Keratinocyte (primary cell): ENCODE measurements around the gene TBC1D12. TPM values are rescaled to one million over a fixed set of nuclear protein-coding genes. Genes with fewer than 3 reads are reported as not detected.

ENCODE experiments used
- DNase-seq: peaks from one replicate; pipeline ENCODE4 v3.0.0-alpha.2; 2011; ENCODE audit warnings: low read depth, missing footprints, low spot score
- FAIRE-seq: peaks from 2 replicates; lab custom pipeline; 2011; peaks lifted over from hg19 to GRCh38; lab: Jason Lieb, UNC
- H2AFZ ChIP-seq: 2 replicates; pipeline ENCODE4 v1.6.0; 2012; ENCODE audit warnings: low read length, control low read depth, inconsistent platforms; ENCODE audit not compliant: control insufficient read depth
- H3K27ac ChIP-seq: 2 replicates; pipeline ENCODE4 v1.5.1; 2011; ENCODE audit warnings: low read length; ENCODE audit not compliant: control insufficient read depth, insufficient read depth
- H3K27me3 ChIP-seq: 3 replicates; pipeline ENCODE4 v1.6.0; 2011; ENCODE audit warnings: low read length; ENCODE audit not compliant: control insufficient read depth, insufficient read depth; ENCODE audit errors: extremely low read depth
- H3K36me3 ChIP-seq, 2 experiments: 2 replicates in 1 of 2; 3 replicates in 1 of 2; pipeline ENCODE4 v1.5.1; 2011; ENCODE audit warnings: low read length in 2 of 2, mild to moderate bottlenecking in 1 of 2; ENCODE audit not compliant: control insufficient read depth in 2 of 2, insufficient read depth in 2 of 2; ENCODE audit errors: extremely low read depth in 1 of 2
- H3K4me1 ChIP-seq: 3 replicates; pipeline ENCODE4 v1.5.1; 2011; ENCODE audit warnings: low read length; ENCODE audit not compliant: control insufficient read depth, insufficient read depth; ENCODE audit errors: extremely low read depth
- H3K4me2 ChIP-seq: 3 replicates; pipeline ENCODE4 v1.6.0; 2011; ENCODE audit warnings: low read depth, low read length; ENCODE audit not compliant: control insufficient read depth, insufficient read depth; ENCODE audit errors: extremely low read depth
- H3K4me3 ChIP-seq, 3 experiments: fragments of 200-600 bp in 1 of 3; sonication (generic) in 1 of 3; 2 replicates in 2 of 3; 3 replicates in 1 of 3; pipeline ENCODE4 v1.5.1; 2011 to 2016; ENCODE audit warnings: low read length in 3 of 3, mild to moderate bottlenecking in 3 of 3, control low read depth in 2 of 3, inconsistent platforms in 1 of 3, low read depth in 1 of 3, mixed read lengths in 1 of 3, mixed run types in 1 of 3, moderate library complexity in 1 of 3; ENCODE audit not compliant: control insufficient read depth in 2 of 3, insufficient read depth in 2 of 3; ENCODE audit errors: extremely low read depth in 1 of 3
- H3K79me2 ChIP-seq: 2 replicates; pipeline ENCODE4 v1.6.0; 2012; ENCODE audit warnings: low read length; ENCODE audit not compliant: control insufficient read depth, insufficient read depth
- H3K9ac ChIP-seq: 3 replicates; pipeline ENCODE4 v1.6.0; 2011; ENCODE audit warnings: low read length; ENCODE audit not compliant: control insufficient read depth, insufficient read depth; ENCODE audit errors: extremely low read depth
- H3K9me1 ChIP-seq: 3 replicates; pipeline ENCODE4 v1.6.0; 2011; ENCODE audit warnings: low read length; ENCODE audit not compliant: control insufficient read depth, insufficient read depth; ENCODE audit errors: extremely low read depth
- H3K9me3 ChIP-seq: 2 replicates; pipeline ENCODE4 v1.5.1; 2012; ENCODE audit warnings: low read depth, low read length; ENCODE audit not compliant: control insufficient read depth
- H4K20me1 ChIP-seq: 3 replicates; pipeline ENCODE4 v1.6.0; 2011; ENCODE audit warnings: low read length; ENCODE audit not compliant: control insufficient read depth, insufficient read depth; ENCODE audit errors: extremely low read depth
- EZH2 ChIP-seq: IDR thresholded peaks from one replicate; pipeline ENCODE4 v1.6.1; 2012; ENCODE audit warnings: inconsistent platforms, mild to moderate bottlenecking, low read length, moderate library complexity
- dilution Hi-C: fragments of 300-500 bp; cut with MboI; formaldehyde crosslinking; loops from one replicate; pipeline ENCODE4 v1.7.0; 2020; ENCODE audit warnings: low sequenced_read_pairs; ENCODE audit not compliant: extremely low pct_ligation_motif_present
- polyA plus RNA-seq, 5 experiments: library from polyadenylated mRNA; depleted of rRNA in 3 of 5; stranded (reverse) in 3 of 5; stranded (forward) in 1 of 5; unstranded in 1 of 5; fragments of >200 nt; gene quantifications; 1 replicate in 1 of 5; 2 replicates in 3 of 5; 3 replicates in 1 of 5; pipeline versions ENCODE4 v1.2.1 to v1.2.3, GENCODE V29; 2011 to 2012; ENCODE audit warnings: missing spikeins in 2 of 5, low read depth in 1 of 5, low replicate concordance in 1 of 5
- TF ChIP-seq, protein P1 (sequence below), 3 experiments: IDR thresholded peaks in 1 of 3; conservative IDR thresholded peaks in 1 of 3; optimal IDR thresholded peaks in 1 of 3; 2 replicates in 2 of 3; 3 replicates in 1 of 3; pipeline versions ENCODE3 to v1.5.1; 2011; ENCODE audit warnings: low read length in 3 of 3, mild to moderate bottlenecking in 3 of 3, moderate library complexity in 2 of 3, control low read depth in 1 of 3, inconsistent platforms in 1 of 3; ENCODE audit not compliant: insufficient read depth in 2 of 3; ENCODE audit errors: extremely low read depth in 1 of 3

TBC1D12 gene
- polyA plus RNA-seq, 1 donor (not counting 4 experiments of a cell fraction or from before 2014, with no cell fraction given), result 7.0 TPM

- Histone ChIP-seq H2AFZ (no peak overlapping the region), H3K4me2 (no peak overlapping the region), H3K79me2 (no peaks in the 10 kb centered on the region), H3K9me3 (no peaks in the 10 kb centered on the region), H3K4me3 (no peak overlapping the region), H3K4me1 (no peaks in the 10 kb centered on the region), H3K9ac (no peak overlapping the region), H4K20me1 (no peaks in the 10 kb centered on the region), H3K27ac (no peak overlapping the region), H3K27me3 (no peaks in the 10 kb centered on the region), H3K36me3 (peaks cover 0 to 1% of the 10 kb centered on the region in 2 experiments), H3K9me1 (no peaks in the 10 kb centered on the region)
- DNase-seq (no peak), FAIRE-seq (no peak)
- no peak for TF ChIP-seq EZH2
- dilution Hi-C loops, result no loop called here
Observed at GRCh38 chr10:94489107-94489506, 86.8 kb downstream of the TBC1D12 start.

GRCh38 chr10:94489976-94490788 lies 87.8 kb downstream of the TBC1D12 start:
- dilution Hi-C loops, result no loop called here

More at GRCh38 chr10:94489976-94490788, 87.8 kb downstream of the TBC1D12 start:
- Histone ChIP-seq H3K9ac (no peak overlapping the region), H4K20me1 (no peaks in the 10 kb centered on the region), H3K4me1 (no peaks in the 10 kb centered on the region), H2AFZ (no peak overlapping the region), H3K27ac (no peak overlapping the region), H3K4me2 (no peak overlapping the region), H3K4me3 (no peak overlapping the region), H3K27me3 (no peaks in the 10 kb centered on the region), H3K9me1 (no peaks in the 10 kb centered on the region), H3K9me3 (no peaks in the 10 kb centered on the region), H3K79me2 (no peaks in the 10 kb centered on the region), H3K36me3 (peaks cover 0 to 1% of the 10 kb centered on the region in 2 experiments)
- FAIRE-seq, result no peak
- TF ChIP-seq, protein P1, sequence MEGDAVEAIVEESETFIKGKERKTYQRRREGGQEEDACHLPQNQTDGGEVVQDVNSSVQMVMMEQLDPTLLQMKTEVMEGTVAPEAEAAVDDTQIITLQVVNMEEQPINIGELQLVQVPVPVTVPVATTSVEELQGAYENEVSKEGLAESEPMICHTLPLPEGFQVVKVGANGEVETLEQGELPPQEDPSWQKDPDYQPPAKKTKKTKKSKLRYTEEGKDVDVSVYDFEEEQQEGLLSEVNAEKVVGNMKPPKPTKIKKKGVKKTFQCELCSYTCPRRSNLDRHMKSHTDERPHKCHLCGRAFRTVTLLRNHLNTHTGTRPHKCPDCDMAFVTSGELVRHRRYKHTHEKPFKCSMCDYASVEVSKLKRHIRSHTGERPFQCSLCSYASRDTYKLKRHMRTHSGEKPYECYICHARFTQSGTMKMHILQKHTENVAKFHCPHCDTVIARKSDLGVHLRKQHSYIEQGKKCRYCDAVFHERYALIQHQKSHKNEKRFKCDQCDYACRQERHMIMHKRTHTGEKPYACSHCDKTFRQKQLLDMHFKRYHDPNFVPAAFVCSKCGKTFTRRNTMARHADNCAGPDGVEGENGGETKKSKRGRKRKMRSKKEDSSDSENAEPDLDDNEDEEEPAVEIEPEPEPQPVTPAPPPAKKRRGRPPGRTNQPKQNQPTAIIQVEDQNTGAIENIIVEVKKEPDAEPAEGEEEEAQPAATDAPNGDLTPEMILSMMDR (optimal IDR thresholded peaks at IDR 0.05 in 1 of 3, IDR thresholded peaks at IDR 0.05 in 1 of 3, conservative IDR thresholded peaks at IDR 0.05 in 1 of 3; ENCODE audit: extremely low read depth in 1 of 3, insufficient read depth in 2 of 3, low read length in 3 of 3), result no peak
- no peak for TF ChIP-seq EZH2
- no peak for DNase-seq
